Measurements from ENCODE around the gene CELSR1.

CELSR1 gene

GRCh38 chr22:46551996-46552395 is 14.6 kb upstream of the CELSR1 start:
- H3K27me3 ChIP-seq: peaks cover 8% of the 10 kb centered on the region
- H3K36me3 ChIP-seq: no peaks in the 10 kb centered on the region
- H3K4me1 ChIP-seq (ENCODE audit: control insufficient read depth in 1 of 2, insufficient read depth in 1 of 2, low read depth in 1 of 2, low read length in 1 of 2): no peaks in the 10 kb centered on the region
- H3K4me3 ChIP-seq (ENCODE audit: low read depth in 1 of 2, low read length in 1 of 2): no peak overlapping the region
- H3K27ac ChIP-seq: no peak overlapping the region
- TF ChIP-seq CTCF (IDR thresholded peaks at IDR 0.05): no peak
- H3K9me3 ChIP-seq: no peaks in the 10 kb centered on the region

GRCh38 chr22:46551321-46551720 is 13.9 kb upstream of the CELSR1 start:
- H3K9me3 ChIP-seq: no peaks in the 10 kb centered on the region
- no peak overlapping the region for H3K4me3 ChIP-seq (ENCODE audit: low read depth in 1 of 2, low read length in 1 of 2)
- no peaks in the 10 kb centered on the region for H3K36me3 ChIP-seq
- no peak overlapping the region for H3K27ac ChIP-seq
- no peak for TF ChIP-seq CTCF (IDR thresholded peaks at IDR 0.05)
- H3K27me3 ChIP-seq: peaks cover 8% of the 10 kb centered on the region
- no peaks in the 10 kb centered on the region for H3K4me1 ChIP-seq (ENCODE audit: control insufficient read depth in 1 of 2, insufficient read depth in 1 of 2, low read depth in 1 of 2, low read length in 1 of 2)

GRCh38 chr22:46549971-46550641 is 12.7 kb upstream of the CELSR1 start:
- Histone ChIP-seq H3K4me3 (ENCODE audit: low read depth in 1 of 2, low read length in 1 of 2) (no peak overlapping the region), H3K9me3 (no peaks in the 10 kb centered on the region), H3K27ac (no peak overlapping the region), H3K4me1 (ENCODE audit: control insufficient read depth in 1 of 2, insufficient read depth in 1 of 2, low read depth in 1 of 2, low read length in 1 of 2) (no peaks in the 10 kb centered on the region), H3K36me3 (no peaks in the 10 kb centered on the region), H3K27me3 (peaks cover 8% of the 10 kb centered on the region)
- TF ChIP-seq CTCF (IDR thresholded peaks at IDR 0.05): no peak

- no peaks in the 10 kb centered on the region for H3K36me3 ChIP-seq
- H3K9me3 ChIP-seq: no peaks in the 10 kb centered on the region
- no peak overlapping the region for H3K4me3 ChIP-seq (ENCODE audit: low read depth in 1 of 2, low read length in 1 of 2)
- no peaks in the 10 kb centered on the region for H3K4me1 ChIP-seq (ENCODE audit: control insufficient read depth in 1 of 2, insufficient read depth in 1 of 2, low read depth in 1 of 2, low read length in 1 of 2)
- TF ChIP-seq CTCF (IDR thresholded peaks at IDR 0.05): no peak
- peaks cover 8% of the 10 kb centered on the region for H3K27me3 ChIP-seq
- no peak overlapping the region for H3K27ac ChIP-seq
Measured at GRCh38 chr22:46549563-46549840, 12.1 kb upstream of the CELSR1 start.

GRCh38 chr22:46547883-46548244 is 10.4 kb upstream of the CELSR1 start:
- H3K27ac ChIP-seq: no peak overlapping the region
- H3K4me3 ChIP-seq (ENCODE audit: low read depth in 1 of 2, low read length in 1 of 2): no peak overlapping the region
- no peaks in the 10 kb centered on the region for H3K4me1 ChIP-seq (ENCODE audit: control insufficient read depth in 1 of 2, insufficient read depth in 1 of 2, low read depth in 1 of 2, low read length in 1 of 2)
- TF ChIP-seq CTCF (IDR thresholded peaks at IDR 0.05): no peak
- H3K9me3 ChIP-seq: no peaks in the 10 kb centered on the region
- H3K27me3 ChIP-seq: peaks cover 8% of the 10 kb centered on the region
- no peaks in the 10 kb centered on the region for H3K36me3 ChIP-seq
